ENCODE data around the gene SND1.

The SND1 gene

GRCh38 chr7:127993317-127993716, 341.3 kb downstream of the SND1 start:
- no peaks in the 10 kb centered on the region for H3K9me3 ChIP-seq (replicated peaks; ENCODE audit: insufficient read depth, low read length)
- TF ChIP-seq CTCF (IDR thresholded peaks at IDR 0.05; ENCODE audit: low read length) (no peak), EZH2phosphoT487 (IDR thresholded peaks at IDR 0.05; ENCODE audit: low read length) (no peak), EZH2 (optimal IDR thresholded peaks at IDR 0.05; ENCODE audit: low read depth, low read length) (no peak)
- no peak overlapping the region for H3K4me3 ChIP-seq (ENCODE audit: low read length)
- H3K27ac ChIP-seq (ENCODE audit: low read length), result no peak overlapping the region
- 0 out of 2 replicates have a peak, but pooled peaks cover 3% of the 10 kb centered on the region for H3F3A ChIP-seq (ENCODE audit: insufficient read depth, low read length)
- H3K9me2 ChIP-seq (replicated peaks; ENCODE audit: insufficient read depth, low read length), result no peaks in the 10 kb centered on the region
- H3K36me3 ChIP-seq (replicated peaks; ENCODE audit: insufficient read depth, low read length), result peaks cover 5% of the 10 kb centered on the region; the same call in 1 of the 2 replicates
- peaks cover 63% of the 10 kb centered on the region for H3K79me2 ChIP-seq (ENCODE audit: low read length)
- no peak overlapping the region for H3K4me2 ChIP-seq (ENCODE audit: low read depth, low read length)
- H4K20me1 ChIP-seq (ENCODE audit: insufficient read depth, low read length), result no peaks in the 10 kb centered on the region
- no peaks in the 10 kb centered on the region for H3K4me1 ChIP-seq (ENCODE audit: low read length)
- H2AFZ ChIP-seq (ENCODE audit: low read length), result no peak overlapping the region
- no peak for DNase-seq
- no peaks in the 10 kb centered on the region for H3K27me3 ChIP-seq (replicated peaks; ENCODE audit: insufficient read depth, low read length)
- H3K9ac ChIP-seq (ENCODE audit: low read length), result no peak overlapping the region

DNA sequence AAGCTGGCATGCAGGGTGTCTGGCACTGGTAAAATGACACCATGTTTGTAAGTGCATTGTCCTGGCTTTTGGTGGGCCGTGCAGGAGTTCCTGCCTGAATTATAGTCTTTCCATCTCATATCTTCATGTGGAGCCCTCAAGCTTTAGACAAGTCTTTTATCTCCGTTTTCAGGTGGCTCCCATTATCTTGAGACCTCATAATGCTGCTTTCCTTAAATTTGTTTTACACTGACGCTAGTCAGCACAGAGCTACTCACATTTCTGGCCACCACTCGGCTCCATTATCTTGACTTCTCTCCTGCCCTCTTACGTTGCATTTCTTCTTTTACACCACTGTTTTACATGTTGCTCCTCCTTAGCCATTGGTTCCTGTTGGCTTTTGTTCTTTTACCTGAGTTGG, 342.0 kb downstream of the SND1 start:
- no peak overlapping the region for H3K4me3 ChIP-seq (ENCODE audit: low read length)
- H3K27ac ChIP-seq (ENCODE audit: low read length), result no peak overlapping the region
- no peaks in the 10 kb centered on the region for H3K9me2 ChIP-seq (replicated peaks; ENCODE audit: insufficient read depth, low read length)
- peaks cover 5% of the 10 kb centered on the region for H3K36me3 ChIP-seq (replicated peaks; ENCODE audit: insufficient read depth, low read length)
- no peak overlapping the region for H3K4me2 ChIP-seq (ENCODE audit: low read depth, low read length)
- 0 out of 2 replicates have a peak, but pooled peaks cover 3% of the 10 kb centered on the region for H3F3A ChIP-seq (ENCODE audit: insufficient read depth, low read length)
- H4K20me1 ChIP-seq (ENCODE audit: insufficient read depth, low read length), result no peaks in the 10 kb centered on the region
- DNase-seq, result no peak
- H3K4me1 ChIP-seq (ENCODE audit: low read length), result no peaks in the 10 kb centered on the region
- H3K9me3 ChIP-seq (replicated peaks; ENCODE audit: insufficient read depth, low read length), result no peaks in the 10 kb centered on the region
- H2AFZ ChIP-seq (ENCODE audit: low read length), result no peak overlapping the region
- H3K9ac ChIP-seq (ENCODE audit: low read length), result no peak overlapping the region
- TF ChIP-seq EZH2 (optimal IDR thresholded peaks at IDR 0.05; ENCODE audit: low read depth, low read length) (no peak), CTCF (IDR thresholded peaks at IDR 0.05; ENCODE audit: low read length) (no peak)
- no peaks in the 10 kb centered on the region for H3K27me3 ChIP-seq (replicated peaks; ENCODE audit: insufficient read depth, low read length)
- peaks cover 64% of the 10 kb centered on the region for H3K79me2 ChIP-seq (ENCODE audit: low read length)

DNA sequence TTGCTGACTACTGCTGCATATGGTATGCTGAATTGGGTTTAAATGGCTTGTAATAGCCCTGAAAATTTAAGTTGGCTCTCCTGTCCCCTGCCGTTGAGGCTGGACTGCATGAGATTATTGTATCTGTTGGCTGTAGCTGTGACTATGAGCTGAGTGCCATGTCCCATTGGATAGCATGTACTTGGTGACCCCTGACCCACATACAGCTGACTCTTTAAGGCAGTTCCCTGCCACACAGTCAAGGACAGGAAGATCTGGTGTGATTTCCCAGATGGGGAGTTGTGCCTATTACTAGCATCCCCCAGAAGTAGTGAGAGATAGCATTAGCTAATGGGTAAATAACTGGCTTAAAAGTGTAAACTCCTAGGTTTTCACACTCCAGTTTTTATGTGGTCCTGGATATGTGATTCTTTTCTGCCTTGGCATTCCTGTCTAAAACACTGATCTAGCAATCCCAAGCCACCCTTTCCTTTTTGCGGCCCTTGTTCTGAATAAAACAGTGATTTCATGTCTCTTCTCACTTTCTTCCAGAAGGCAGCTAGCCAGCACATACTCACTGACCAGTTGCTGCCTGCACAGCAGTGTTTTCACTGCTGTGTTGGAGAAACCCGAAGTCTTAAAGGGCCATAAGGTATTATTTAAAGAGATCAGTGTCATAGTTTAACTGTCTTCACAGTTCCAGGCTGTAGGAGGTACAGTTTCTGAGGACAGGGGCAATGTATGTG, 343.3 kb downstream of the SND1 start:
- no peak overlapping the region for H3K9ac ChIP-seq (ENCODE audit: low read length)
- no peaks in the 10 kb centered on the region for H3K9me3 ChIP-seq (replicated peaks; ENCODE audit: insufficient read depth, low read length)
- no peaks in the 10 kb centered on the region for H3K9me2 ChIP-seq (replicated peaks; ENCODE audit: insufficient read depth, low read length)
- TF ChIP-seq EZH2phosphoT487 (IDR thresholded peaks at IDR 0.05; ENCODE audit: low read length) (no peak), EZH2 (optimal IDR thresholded peaks at IDR 0.05; ENCODE audit: low read depth, low read length) (no peak), CTCF (IDR thresholded peaks at IDR 0.05; ENCODE audit: low read length) (no peak)
- H3K4me1 ChIP-seq (ENCODE audit: low read length), result peaks cover under 1% of the 10 kb centered on the region; the same call in 1 of the 2 replicates
- peaks cover 66% of the 10 kb centered on the region for H3K79me2 ChIP-seq (ENCODE audit: low read length)
- no peaks in the 10 kb centered on the region for H3K27me3 ChIP-seq (replicated peaks; ENCODE audit: insufficient read depth, low read length)
- H3K4me2 ChIP-seq (ENCODE audit: low read depth, low read length), result no peak overlapping the region
- no peak overlapping the region for H3K27ac ChIP-seq (ENCODE audit: low read length)
- no peaks in the 10 kb centered on the region for H4K20me1 ChIP-seq (ENCODE audit: insufficient read depth, low read length)
- DNase-seq, result no peak
- H3K4me3 ChIP-seq (ENCODE audit: low read length), result no peak overlapping the region
- H3F3A ChIP-seq (ENCODE audit: insufficient read depth, low read length), result 0 out of 2 replicates have a peak, but pooled peaks cover 3% of the 10 kb centered on the region
- peaks cover 5% of the 10 kb centered on the region for H3K36me3 ChIP-seq (replicated peaks; ENCODE audit: insufficient read depth, low read length)
- no peak overlapping the region for H2AFZ ChIP-seq (ENCODE audit: low read length)

Data from MM.1S (cell line).